Stimulated activated CD8-positive, alpha-beta memory T cell treated with anti-CD3 and anti-CD28 coated beads, Interleukin-2, amount 100 ng/mL, for 48 hours (primary cell): ENCODE data around the gene CPEB3.
"Not testable (repeated sequence)": the region's sequence is repeated elsewhere in the genome, so short reads cannot be mapped to it uniquely, and the experiment has no call there.

Experiments
- DNase-seq, 2 donors: peaks; one replicate each; pipeline ENCODE4 v3.0.0-alpha.2; 2020; ENCODE audit warnings: low read depth in 2 of 2

Gene CPEB3

DNA sequence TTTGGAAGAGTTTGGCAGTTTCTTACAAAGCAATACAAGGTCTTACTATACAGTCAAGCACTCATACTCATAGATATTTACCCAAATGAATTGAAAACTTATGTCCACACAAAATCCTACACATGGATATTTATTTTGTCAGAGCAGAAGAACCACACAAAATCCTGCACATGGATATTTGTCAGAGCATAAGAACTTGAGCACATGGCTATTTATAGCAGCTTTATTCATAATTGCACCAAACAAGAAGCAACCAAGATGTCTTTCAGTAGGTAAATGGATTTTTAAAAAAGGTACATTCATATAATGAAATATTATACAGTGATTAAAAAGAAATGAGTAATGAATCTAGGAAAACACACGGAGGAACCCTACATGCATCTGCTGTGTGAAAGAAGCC lies 251.9 kb downstream of the CPEB3 start:
- DNase-seq, result no peak

DNA sequence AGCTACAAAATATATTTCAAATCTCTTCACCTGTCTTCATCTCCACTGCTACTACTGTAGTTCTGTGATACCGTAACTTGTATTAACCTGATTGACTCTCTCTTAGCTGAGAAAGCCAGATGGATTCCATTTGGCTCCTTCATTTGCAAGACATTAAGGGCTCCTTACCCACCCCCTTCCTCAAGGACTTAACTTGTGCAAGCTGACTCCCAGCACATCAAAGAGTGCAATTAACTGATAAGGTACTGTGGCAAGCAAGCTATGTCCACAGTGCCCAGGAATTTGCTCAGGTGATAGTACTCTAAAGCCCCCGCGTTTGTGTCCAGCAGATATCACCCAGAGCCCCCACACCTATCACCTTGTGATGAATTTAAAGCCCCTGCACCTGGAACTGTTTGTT lies 257.8 kb downstream of the CPEB3 start:
- DNase-seq, result not testable (repeated sequence)

DNA sequence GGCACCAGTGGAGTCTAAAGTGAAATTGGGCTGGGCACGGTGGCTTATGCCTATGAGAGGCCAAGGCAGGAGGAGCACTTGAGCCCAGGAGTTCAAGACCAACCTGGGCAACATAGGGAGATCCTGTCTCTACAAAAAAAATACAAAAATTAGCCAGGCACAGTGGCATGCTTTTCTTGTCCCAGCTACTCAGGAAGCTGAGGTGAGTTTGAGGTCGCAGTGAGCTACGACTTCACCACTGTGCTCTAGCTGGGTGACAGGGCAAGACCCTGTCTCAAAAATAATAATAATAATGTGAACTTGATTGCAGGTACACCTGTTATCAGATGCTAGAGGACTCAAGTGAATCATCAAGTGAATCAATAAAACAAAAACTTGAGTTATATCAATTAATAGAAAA lies 259.3 kb downstream of the CPEB3 start:
- no peak for DNase-seq

DNA sequence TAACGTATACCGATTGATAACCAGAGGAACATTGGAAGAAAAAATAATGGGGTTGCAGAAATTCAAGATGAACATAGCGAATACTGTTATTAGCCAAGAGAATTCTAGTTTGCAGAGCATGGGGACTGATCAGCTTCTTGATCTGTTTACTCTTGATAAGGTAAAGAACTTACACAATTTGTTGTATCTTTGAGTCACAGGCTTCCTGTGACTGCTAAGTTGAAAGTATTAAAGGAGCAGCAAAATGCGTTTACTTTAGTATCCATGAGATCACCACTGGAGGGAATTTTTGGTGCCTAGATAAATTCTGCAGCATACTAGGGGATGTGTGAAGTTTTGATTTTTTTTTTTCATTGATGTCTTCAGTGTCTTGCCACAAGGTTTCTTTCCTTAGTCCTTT lies 263.7 kb downstream of the CPEB3 start:
- DNase-seq, result no peak

DNA sequence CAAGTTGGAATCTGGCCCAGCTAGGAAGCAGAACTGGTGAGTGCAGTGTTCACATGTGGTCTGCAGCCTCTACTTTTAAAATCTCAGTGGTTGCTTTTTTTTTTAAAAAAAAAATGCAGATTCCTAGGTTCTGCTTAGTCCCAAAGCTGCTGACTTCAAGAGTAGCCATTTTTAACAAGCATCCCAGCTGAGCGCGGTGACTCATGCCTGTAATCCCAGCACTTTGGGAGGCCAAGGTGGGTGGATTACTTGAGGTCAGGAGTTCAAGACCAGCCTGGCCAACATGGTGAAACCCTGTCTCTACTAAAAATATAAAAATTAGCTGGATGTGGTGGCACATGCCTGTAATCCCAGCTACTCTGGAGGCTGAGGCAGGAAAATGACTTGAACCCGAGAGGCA lies 265.5 kb downstream of the CPEB3 start:
- not testable (repeated sequence) for DNase-seq

DNA sequence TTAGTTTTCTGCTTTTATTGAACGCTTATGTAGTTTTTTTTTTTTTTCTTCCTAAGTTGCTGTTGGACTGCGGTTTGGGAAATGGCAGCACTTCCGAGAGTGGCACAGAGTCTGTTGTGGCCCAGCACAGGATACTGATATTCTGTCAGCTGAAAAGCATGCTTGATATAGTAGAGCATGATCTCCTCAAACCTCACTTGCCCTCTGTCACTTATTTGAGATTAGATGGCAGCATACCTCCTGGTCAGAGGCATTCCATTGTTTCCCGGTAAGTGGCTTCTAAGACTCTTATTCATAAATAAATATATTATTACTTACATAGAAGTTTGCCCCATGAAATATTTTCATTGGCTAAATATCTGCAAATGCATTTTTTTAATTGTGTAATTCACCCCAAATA lies 266.2 kb downstream of the CPEB3 start:
- no peak for DNase-seq

DNA sequence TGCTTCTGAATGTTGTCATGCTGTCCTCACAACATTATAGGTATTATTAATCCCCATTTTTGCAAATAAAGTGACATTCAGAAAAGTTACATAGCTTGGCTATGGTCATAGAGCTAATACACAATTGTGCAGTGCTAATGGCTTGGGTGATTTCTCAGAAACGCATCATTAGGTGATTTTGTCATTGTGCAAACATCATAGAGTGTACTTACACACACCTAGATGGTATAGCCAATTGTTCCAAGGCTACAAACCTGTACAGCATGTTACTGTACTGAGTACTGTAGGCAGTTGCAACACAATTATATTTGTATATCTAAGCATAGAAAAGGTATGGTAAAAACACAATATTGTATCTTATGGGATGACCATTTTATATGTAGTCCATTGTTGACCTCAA lies 276.3 kb downstream of the CPEB3 start:
- no peak for DNase-seq

DNA sequence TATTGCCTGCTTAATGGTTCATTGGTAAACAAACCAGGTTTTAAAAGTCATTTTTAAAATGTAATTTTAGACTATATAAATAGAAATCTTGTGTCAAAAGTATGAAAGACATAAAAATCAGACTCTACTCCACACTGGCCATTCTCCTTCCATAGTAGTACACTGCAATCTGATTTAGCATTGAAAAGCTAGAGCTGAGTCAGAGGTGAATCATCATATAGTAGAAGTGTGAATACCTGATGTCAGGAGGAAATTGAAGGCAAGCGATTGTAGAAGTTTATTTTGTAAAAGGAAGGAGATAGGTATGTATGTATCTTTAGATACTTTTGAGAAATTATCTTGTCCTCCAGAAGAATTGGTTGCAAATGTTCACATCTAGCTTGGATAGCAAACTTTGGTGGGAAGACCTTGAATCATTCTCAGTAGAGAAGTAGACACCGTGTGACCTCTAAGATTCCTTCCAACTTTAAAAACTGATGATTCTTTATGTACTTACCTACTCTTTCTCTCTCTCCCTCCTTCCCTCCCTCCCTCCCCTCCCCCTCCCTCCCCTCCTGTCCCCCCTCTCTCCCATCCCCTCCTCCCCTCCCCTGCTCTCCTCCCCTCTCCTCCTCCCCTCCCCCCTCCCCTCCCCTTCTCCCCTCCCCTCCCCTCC lies 279.2 kb downstream of the CPEB3 start:
- no peak for DNase-seq

DNA sequence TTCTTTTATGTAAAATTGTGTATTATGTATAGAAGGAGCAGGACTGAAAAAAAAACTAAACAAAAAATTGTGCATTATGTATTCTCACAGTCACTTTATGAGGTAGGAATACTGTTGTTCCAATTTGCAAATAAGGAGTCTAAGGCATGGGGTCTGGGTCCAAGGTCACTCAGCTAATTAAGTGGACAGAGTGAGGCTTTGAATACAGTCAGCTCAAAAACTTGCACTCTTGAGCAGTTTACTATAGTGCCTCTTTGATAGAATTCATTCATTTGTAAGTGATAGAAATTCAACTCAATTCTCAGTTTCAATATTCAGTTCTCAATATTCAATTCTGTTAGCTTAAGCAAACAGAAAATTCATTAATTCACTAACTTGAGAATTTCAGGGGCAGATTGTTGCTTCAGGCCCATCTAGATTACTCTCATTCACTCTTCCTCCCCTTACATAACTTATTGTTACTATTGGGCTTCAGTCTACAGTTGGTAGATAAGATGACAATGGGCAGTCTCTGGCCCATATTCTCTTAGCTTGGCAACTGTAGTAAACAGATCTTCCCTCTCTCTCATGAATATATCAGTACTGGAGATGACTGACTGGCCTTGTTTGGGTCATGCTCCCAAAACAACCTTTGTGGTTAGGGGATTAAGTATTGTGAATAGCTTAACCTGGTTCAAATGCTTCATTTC lies 280.7 kb downstream of the CPEB3 start:
- DNase-seq, result no peak

DNA sequence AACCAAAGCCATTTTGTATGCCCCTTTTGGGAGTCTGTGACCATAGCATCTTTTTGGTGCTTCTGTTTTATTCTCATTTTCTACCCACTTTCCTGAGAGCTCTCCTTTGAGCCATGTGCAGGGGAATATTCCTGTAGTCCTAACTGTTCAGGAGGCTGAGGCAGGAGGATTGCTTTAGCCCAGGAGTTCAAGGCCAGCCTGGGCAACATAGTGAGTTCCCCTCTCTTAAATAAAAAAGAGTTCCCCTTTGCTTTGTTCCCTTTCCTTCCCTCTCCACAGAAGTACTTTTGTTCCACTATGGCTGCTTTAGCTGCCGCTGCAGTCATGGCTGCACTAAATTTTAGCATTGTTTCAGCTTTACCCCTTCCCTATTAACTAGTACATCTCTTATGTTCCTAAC lies 281.4 kb downstream of the CPEB3 start:
- no peak for DNase-seq

DNA sequence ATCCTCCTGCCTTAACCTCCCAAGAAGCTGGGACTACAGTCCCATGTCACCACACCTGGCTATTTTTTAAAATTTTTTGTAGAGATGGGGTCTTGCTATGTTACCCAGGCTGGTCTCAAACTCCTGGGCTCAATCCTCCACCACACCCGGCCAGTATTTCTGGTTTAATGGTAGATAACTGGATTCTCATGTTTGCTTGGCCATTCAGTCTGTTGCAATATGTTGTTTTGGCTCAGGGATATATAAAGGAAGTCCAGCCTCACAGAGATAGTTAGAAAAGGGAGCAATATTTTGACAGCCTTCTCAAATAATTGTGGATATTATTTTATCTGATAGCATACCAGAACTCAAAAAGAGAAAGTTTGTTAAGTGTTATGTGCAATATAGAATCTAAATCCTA lies 284.9 kb downstream of the CPEB3 start:
- no peak for DNase-seq

DNA sequence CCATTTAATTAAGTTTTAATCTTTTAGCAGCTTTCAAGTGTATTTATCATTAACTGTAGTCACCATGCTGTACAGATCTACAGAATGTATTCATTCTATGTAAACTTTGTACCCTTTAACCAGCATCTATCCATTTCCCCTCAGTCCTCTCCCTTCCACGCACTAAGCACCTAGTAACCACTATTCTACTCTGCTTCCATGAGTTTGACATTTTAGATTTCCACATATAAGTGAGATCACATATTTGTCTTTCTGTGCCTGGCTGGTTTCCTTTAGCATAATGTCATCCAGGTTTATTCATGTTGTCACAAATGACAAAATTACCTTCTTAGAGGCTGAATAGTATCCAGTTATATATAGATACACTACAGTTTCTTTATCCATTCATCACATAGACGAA lies 287.6 kb downstream of the CPEB3 start:
- no peak for DNase-seq

DNA sequence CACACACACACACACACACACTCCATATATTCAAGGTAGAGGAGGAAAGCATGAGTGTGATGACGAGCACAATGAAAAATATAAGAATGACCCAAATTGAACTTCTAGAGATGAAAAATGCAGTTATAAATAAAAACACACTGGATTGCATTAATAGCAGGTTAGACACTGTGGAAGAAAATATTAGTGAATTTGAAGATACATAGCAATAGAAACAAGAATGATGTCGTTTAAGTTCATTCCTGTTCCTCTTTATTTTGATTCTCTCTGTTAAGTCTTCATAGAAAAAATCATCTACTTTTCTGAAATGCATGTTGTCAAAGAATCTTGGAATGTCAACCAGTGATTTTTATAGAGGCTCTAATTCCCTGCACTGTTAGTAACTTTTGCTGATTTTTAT lies 288.9 kb downstream of the CPEB3 start:
- DNase-seq, result no peak

DNA sequence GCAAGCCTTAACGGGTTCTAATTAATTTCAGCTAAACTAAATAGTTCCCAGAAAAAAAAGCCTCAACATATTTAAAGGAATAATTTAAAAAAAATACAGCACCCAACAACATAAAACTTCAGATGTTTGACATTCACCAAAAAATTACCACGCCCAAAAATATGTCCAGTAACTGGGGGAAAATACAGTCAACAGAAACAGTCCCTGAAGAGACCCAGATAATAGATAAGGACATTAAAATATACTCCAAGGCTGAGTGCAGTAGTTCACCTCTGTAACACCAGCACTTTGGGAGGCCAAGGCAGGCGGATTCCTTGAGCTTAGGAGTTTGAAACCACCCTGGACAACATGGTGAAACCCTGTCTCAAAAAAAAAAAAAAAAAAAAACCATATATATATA lies 289.3 kb downstream of the CPEB3 start:
- DNase-seq, result no peak
